ENCODE results near the gene SLC34A1. TPM values are rescaled to one million over a fixed set of nuclear protein-coding genes. Genes with fewer than 3 reads are reported as not detected.

The SLC34A1 gene
- total RNA-seq, 3 donors from 2014 or later: not detected

GRCh38 chr5:177430972-177431316, 46.7 kb downstream of the SLC34A1 start:
- Mint-ChIP-seq H3K27me3 (ENCODE audit: low read depth) (no peaks in the 10 kb centered on the region), H3K4me1 (ENCODE audit: low read depth) (peaks cover 76% of the 10 kb centered on the region), H3K36me3 (ENCODE audit: insufficient read depth) (peaks cover 18% of the 10 kb centered on the region), H3K9me3 (no peaks in the 10 kb centered on the region), H3K4me3 (peak overlapping the region; percentile 87)
- no peak for ATAC-seq
- no peak for DNase-seq

- peak; percentile 46 to 52 for ATAC-seq
- Mint-ChIP-seq H3K27me3 (ENCODE audit: low read depth) (no peaks in the 10 kb centered on the region), H3K9me3 (no peaks in the 10 kb centered on the region)
These were observed 47.3 kb downstream of the SLC34A1 start for GRCh38 chr5:177431317-177432142.

GRCh38 chr5:177432143-177432838, 48.1 kb downstream of the SLC34A1 start:
- Mint-ChIP-seq H3K36me3 (ENCODE audit: insufficient read depth) (peaks cover 22% of the 10 kb centered on the region), H3K9me3 (no peaks in the 10 kb centered on the region), H3K27me3 (ENCODE audit: low read depth) (no peaks in the 10 kb centered on the region), H3K4me1 (ENCODE audit: low read depth) (peaks cover 80% of the 10 kb centered on the region), H3K4me3 (peak overlapping the region; percentile 87)
- DNase-seq (peak; percentile 37), ATAC-seq (peak; percentile 9 to 15)

More at GRCh38 chr5:177431317-177432142, 47.3 kb downstream of the SLC34A1 start:
- peak; percentile 33 for DNase-seq
- peaks cover 74% of the 10 kb centered on the region for H3K4me1 Mint-ChIP-seq (ENCODE audit: low read depth)
- H3K36me3 Mint-ChIP-seq (ENCODE audit: insufficient read depth): peaks cover 18% of the 10 kb centered on the region
- peak overlapping the region; percentile 87 for H3K4me3 Mint-ChIP-seq

GRCh38 chr5:177432839-177433657, 48.8 kb downstream of the SLC34A1 start:
- Mint-ChIP-seq H3K36me3 (ENCODE audit: insufficient read depth) (peaks cover 28% of the 10 kb centered on the region), H3K9me3 (no peaks in the 10 kb centered on the region), H3K4me1 (ENCODE audit: low read depth) (peaks cover 81% of the 10 kb centered on the region), H3K27me3 (ENCODE audit: low read depth) (no peaks in the 10 kb centered on the region), H3K4me3 (peak overlapping the region; percentile 55)
- no peak for ATAC-seq
- DNase-seq: no peak

GRCh38 chr5:177433658-177434217, 49.5 kb downstream of the SLC34A1 start:
- peaks cover 82% of the 10 kb centered on the region for H3K4me1 Mint-ChIP-seq (ENCODE audit: low read depth)
- peaks cover 35% of the 10 kb centered on the region for H3K36me3 Mint-ChIP-seq (ENCODE audit: insufficient read depth)
- DNase-seq: no peak
- no peak for ATAC-seq
- no peaks in the 10 kb centered on the region for H3K9me3 Mint-ChIP-seq
- no peak overlapping the region for H3K4me3 Mint-ChIP-seq
- H3K27me3 Mint-ChIP-seq (ENCODE audit: low read depth): no peaks in the 10 kb centered on the region

GRCh38 chr5:177434437-177434836, 50.2 kb downstream of the SLC34A1 start:
- H3K4me1 Mint-ChIP-seq (ENCODE audit: low read depth): peaks cover 78% of the 10 kb centered on the region
- ATAC-seq (peak; percentile 68 to 73), DNase-seq (peak; percentile 51)
- no peaks in the 10 kb centered on the region for H3K27me3 Mint-ChIP-seq (ENCODE audit: low read depth)
- peak overlapping the region; percentile 59 for H3K4me3 Mint-ChIP-seq
- peaks cover 32% of the 10 kb centered on the region for H3K36me3 Mint-ChIP-seq (ENCODE audit: insufficient read depth)
- no peaks in the 10 kb centered on the region for H3K9me3 Mint-ChIP-seq

GRCh38 chr5:177434942-177435738, 50.9 kb downstream of the SLC34A1 start:
- DNase-seq: no peak
- Mint-ChIP-seq H3K4me1 (ENCODE audit: low read depth) (peaks cover 78% of the 10 kb centered on the region), H3K4me3 (no peak overlapping the region)

GRCh38 chr5:177435847-177436536, 51.8 kb downstream of the SLC34A1 start:
- H3K9me3 Mint-ChIP-seq: no peaks in the 10 kb centered on the region
- no peak for ATAC-seq
- no peak for DNase-seq
- H3K36me3 Mint-ChIP-seq (ENCODE audit: insufficient read depth): peaks cover 34% of the 10 kb centered on the region
- no peaks in the 10 kb centered on the region for H3K27me3 Mint-ChIP-seq (ENCODE audit: low read depth)
- H3K4me1 Mint-ChIP-seq (ENCODE audit: low read depth): peaks cover 75% of the 10 kb centered on the region
- no peak overlapping the region for H3K4me3 Mint-ChIP-seq

More at GRCh38 chr5:177434942-177435738, 50.9 kb downstream of the SLC34A1 start:
- no peak for ATAC-seq
- Mint-ChIP-seq H3K27me3 (ENCODE audit: low read depth) (no peaks in the 10 kb centered on the region), H3K9me3 (no peaks in the 10 kb centered on the region), H3K36me3 (ENCODE audit: insufficient read depth) (peaks cover 38% of the 10 kb centered on the region)

GRCh38 chr5:177437623-177438022, 53.4 kb downstream of the SLC34A1 start:
- H3K4me1 Mint-ChIP-seq (ENCODE audit: low read depth): peaks cover 69% of the 10 kb centered on the region
- no peak overlapping the region for H3K4me3 Mint-ChIP-seq
- H3K9me3 Mint-ChIP-seq: no peaks in the 10 kb centered on the region
- ATAC-seq: no peak
- no peak for DNase-seq
- peaks cover 40% of the 10 kb centered on the region for H3K36me3 Mint-ChIP-seq (ENCODE audit: insufficient read depth)
- no peaks in the 10 kb centered on the region for H3K27me3 Mint-ChIP-seq (ENCODE audit: low read depth)

GRCh38 chr5:177438468-177438867, 54.2 kb downstream of the SLC34A1 start:
- H3K9me3 Mint-ChIP-seq: no peaks in the 10 kb centered on the region
- ATAC-seq: no peak
- DNase-seq: no peak
- H3K36me3 Mint-ChIP-seq (ENCODE audit: insufficient read depth): peaks cover 40% of the 10 kb centered on the region
- H3K4me3 Mint-ChIP-seq: no peak overlapping the region
- H3K27me3 Mint-ChIP-seq (ENCODE audit: low read depth): no peaks in the 10 kb centered on the region
- peaks cover 62% of the 10 kb centered on the region for H3K4me1 Mint-ChIP-seq (ENCODE audit: low read depth)

GRCh38 chr5:177439518-177440053, 55.4 kb downstream of the SLC34A1 start:
- Mint-ChIP-seq H3K9me3 (no peaks in the 10 kb centered on the region), H3K27me3 (ENCODE audit: low read depth) (no peaks in the 10 kb centered on the region), H3K36me3 (ENCODE audit: insufficient read depth) (peaks cover 32% of the 10 kb centered on the region), H3K4me3 (no peak overlapping the region), H3K4me1 (ENCODE audit: low read depth) (peaks cover 62% of the 10 kb centered on the region)
- ATAC-seq (no peak), DNase-seq (no peak)

GRCh38 chr5:177440211-177440989, 56.2 kb downstream of the SLC34A1 start:
- peaks cover 31% of the 10 kb centered on the region for H3K36me3 Mint-ChIP-seq (ENCODE audit: insufficient read depth)
- ATAC-seq: peak; percentile 81 to 82
- H3K4me1 Mint-ChIP-seq (ENCODE audit: low read depth): peaks cover 64% of the 10 kb centered on the region
- peak overlapping the region; percentile 38 for H3K4me3 Mint-ChIP-seq
- no peaks in the 10 kb centered on the region for H3K27me3 Mint-ChIP-seq (ENCODE audit: low read depth)
- peak; percentile 50 for DNase-seq
- H3K9me3 Mint-ChIP-seq: no peaks in the 10 kb centered on the region
